Spinal cord (tissue), 10 donors: ENCODE data around the gene AKAP13. TPM values are rescaled to one million over a fixed set of nuclear protein-coding genes. Genes with fewer than 3 reads are reported as not detected.

Experiments used
- DNase-seq, 6 donors: peaks; one replicate each; pipeline versions ENCODE4 v3.0.0 to v3.0.0-alpha.2; 2013 to 2015; ENCODE audit warnings: low spot score in 6 of 6, low read depth in 4 of 6
- H3K27ac ChIP-seq: one replicate; pipeline ENCODE4 v1.5.1; 2013; ENCODE audit warnings: low read depth, low read length, control low read depth
- H3K27me3 ChIP-seq: one replicate; pipeline ENCODE4 v1.6.1; 2013; ENCODE audit warnings: low read length; ENCODE audit not compliant: control insufficient read depth, insufficient read depth
- H3K36me3 ChIP-seq: one replicate; pipeline ENCODE4 v1.6.1; 2013; ENCODE audit warnings: low read length; ENCODE audit not compliant: control insufficient read depth, insufficient read depth
- H3K4me1 ChIP-seq: one replicate; pipeline ENCODE4 v1.6.1; 2013; ENCODE audit warnings: low read length; ENCODE audit not compliant: control insufficient read depth, insufficient read depth
- H3K4me3 ChIP-seq: one replicate; pipeline ENCODE4 v1.5.1; 2013; ENCODE audit warnings: low read depth, low read length, control low read depth
- H3K9me3 ChIP-seq: one replicate; pipeline ENCODE4 v1.6.1; 2013; ENCODE audit warnings: low read length; ENCODE audit not compliant: control insufficient read depth, insufficient read depth
- WGBS: methylation state at CpG from one replicate; pipeline ENCODE4 v1.1.5; 2013; ENCODE audit warnings: missing lambda C conversion rate; ENCODE audit not compliant: insufficient coverage; 5-methylcytosine and 5-hydroxymethylcytosine counted together
- polyA plus RNA-seq, 2 donors: library from polyadenylated mRNA; unstranded; fragments of 120-200 nt; gene quantifications; one replicate each; pipeline ENCODE4 v1.2.1, GENCODE V29; 2013; ENCODE audit not compliant: insufficient read length in 2 of 2
- total RNA-seq, 2 donors: library from RNA; depleted of rRNA in 1 of 2; stranded (reverse); fragments of 120-200 nt in 1 of 2; fragments of >200 nt in 1 of 2; gene quantifications; one replicate each; pipeline versions ENCODE4 v1.2.3 to v1.2.4, GENCODE V29; 2013 to 2014
- donor health status: healthy.

The AKAP13 gene
- total and polyA plus RNA-seq, 4 donors = 52.5 to 114 (median 89.2) TPM

- no peaks in the 10 kb centered on the region for H3K36me3 ChIP-seq
- H3K9me3 ChIP-seq = no peaks in the 10 kb centered on the region
- H3K27me3 ChIP-seq = no peaks in the 10 kb centered on the region
- H3K4me1 ChIP-seq = no peaks in the 10 kb centered on the region
- DNase-seq = no peak
- H3K4me3 ChIP-seq = no peak overlapping the region
- H3K27ac ChIP-seq = no peak overlapping the region
- 85% methylated on average over 5 of the region's 6 CpGs for WGBS
Observed at GRCh38 chr15:85362436-85363081, 17.8 kb upstream of the AKAP13 start.

DNA sequence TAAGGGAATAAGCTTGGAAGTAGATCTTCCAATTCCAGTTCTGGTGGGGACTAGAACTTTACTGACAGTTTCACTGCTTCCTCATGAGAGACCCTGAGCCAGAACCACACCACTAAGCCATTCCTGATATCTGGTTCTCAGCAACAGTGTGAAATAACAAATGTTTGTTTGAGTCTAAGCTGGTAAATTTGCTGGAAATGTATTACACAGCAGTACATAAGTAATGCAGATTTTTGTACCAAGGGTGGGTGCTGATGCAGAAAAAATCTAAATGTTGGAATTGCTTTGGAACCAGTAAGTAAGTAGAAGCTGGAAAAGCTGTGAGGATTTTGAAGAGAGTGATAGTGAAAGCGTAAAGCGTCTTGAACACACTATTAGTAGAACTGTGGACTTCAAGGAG lies 14.4 kb upstream of the AKAP13 start:
- Histone ChIP-seq H3K4me1 (no peaks in the 10 kb centered on the region), H3K27ac (no peak overlapping the region), H3K4me3 (no peak overlapping the region), H3K9me3 (no peaks in the 10 kb centered on the region), H3K27me3 (no peaks in the 10 kb centered on the region), H3K36me3 (no peaks in the 10 kb centered on the region)
- DNase-seq = no peak
- WGBS = 100% methylated on average over 2 of the region's 2 CpGs

GRCh38 chr15:85367741-85368140 lies 12.7 kb upstream of the AKAP13 start:
- Histone ChIP-seq H3K9me3 (no peaks in the 10 kb centered on the region), H3K4me3 (no peak overlapping the region), H3K36me3 (no peaks in the 10 kb centered on the region), H3K27me3 (no peaks in the 10 kb centered on the region), H3K4me1 (no peaks in the 10 kb centered on the region), H3K27ac (no peak overlapping the region)
- 89% methylated on average over 4 of the region's 4 CpGs for WGBS
- no peak for DNase-seq

DNA sequence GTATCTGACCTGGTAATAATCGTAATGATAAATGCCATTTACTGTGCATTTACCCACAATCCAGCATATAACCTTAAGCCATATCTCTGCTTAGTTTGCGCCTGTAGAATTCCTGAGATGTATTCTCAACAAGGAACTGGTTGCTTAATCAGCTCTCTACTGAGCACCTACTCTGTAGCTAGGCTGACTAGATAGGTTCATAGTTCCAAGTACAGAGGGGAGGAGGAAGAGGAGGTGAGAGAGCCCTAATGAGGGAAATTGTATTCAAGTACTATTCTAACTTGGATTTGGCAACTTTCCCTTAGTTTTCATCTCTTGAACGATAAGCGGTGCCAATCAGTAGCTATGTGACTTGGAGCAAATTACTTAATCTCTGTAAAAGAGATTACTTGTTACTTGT lies 5.6 kb upstream of the AKAP13 start:
- H3K27me3 ChIP-seq = no peaks in the 10 kb centered on the region
- no peak overlapping the region for H3K4me3 ChIP-seq
- DNase-seq = no peak
- H3K27ac ChIP-seq = no peak overlapping the region
- WGBS = 100% methylated on average over 2 of the region's 4 CpGs
- no peaks in the 10 kb centered on the region for H3K4me1 ChIP-seq
- H3K36me3 ChIP-seq = no peaks in the 10 kb centered on the region
- no peaks in the 10 kb centered on the region for H3K9me3 ChIP-seq

DNA sequence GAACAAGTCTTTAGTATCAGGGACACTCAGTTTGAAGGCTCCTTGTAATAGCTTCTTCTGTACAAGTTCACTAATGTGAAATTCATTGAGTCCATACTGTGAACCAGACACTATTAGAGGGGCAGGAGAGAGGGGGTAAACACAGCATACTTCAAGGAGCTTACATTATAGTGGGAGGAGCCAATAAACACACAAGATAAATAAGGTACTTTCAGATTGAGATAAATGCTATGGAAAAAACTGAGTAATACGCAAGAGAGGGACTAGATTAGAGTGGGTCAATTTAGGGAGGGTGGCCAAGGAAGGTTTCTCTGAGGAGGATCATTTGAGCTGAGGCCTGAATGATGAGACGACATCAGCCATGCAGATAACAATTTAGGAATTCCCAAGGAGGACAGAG lies 3.1 kb upstream of the AKAP13 start:
- no peaks in the 10 kb centered on the region for H3K4me1 ChIP-seq
- WGBS = 100% methylated on average over 2 of the region's 2 CpGs
- no peak for DNase-seq
- H3K4me3 ChIP-seq = no peak overlapping the region
- H3K27ac ChIP-seq = no peak overlapping the region
- no peaks in the 10 kb centered on the region for H3K9me3 ChIP-seq
- no peaks in the 10 kb centered on the region for H3K36me3 ChIP-seq
- H3K27me3 ChIP-seq = no peaks in the 10 kb centered on the region

GRCh38 chr15:85377986-85378385 lies 2.4 kb upstream of the AKAP13 start:
- WGBS = 90% methylated on average over 3 of the region's 6 CpGs
- no peak for DNase-seq

GRCh38 chr15:85379403-85380131 lies 836 bp upstream of the AKAP13 start:
- H3K9me3 ChIP-seq = no peaks in the 10 kb centered on the region
- peak overlapping the region; percentile 65 for H3K27ac ChIP-seq
- peak in 1 of 6 donors; percentile 37 for DNase-seq
- H3K4me1 ChIP-seq = no peaks in the 10 kb centered on the region
- H3K27me3 ChIP-seq = no peaks in the 10 kb centered on the region
- no peaks in the 10 kb centered on the region for H3K36me3 ChIP-seq
- 16% methylated on average over 7 of the region's 19 CpGs for WGBS
- peak overlapping the region; percentile 79 for H3K4me3 ChIP-seq

More at GRCh38 chr15:85377986-85378385, 2.4 kb upstream of the AKAP13 start:
- H3K27me3 ChIP-seq = no peaks in the 10 kb centered on the region
- no peaks in the 10 kb centered on the region for H3K9me3 ChIP-seq
- H3K4me3 ChIP-seq = no peak overlapping the region
- no peak overlapping the region for H3K27ac ChIP-seq
- no peaks in the 10 kb centered on the region for H3K4me1 ChIP-seq
- H3K36me3 ChIP-seq = no peaks in the 10 kb centered on the region

DNA sequence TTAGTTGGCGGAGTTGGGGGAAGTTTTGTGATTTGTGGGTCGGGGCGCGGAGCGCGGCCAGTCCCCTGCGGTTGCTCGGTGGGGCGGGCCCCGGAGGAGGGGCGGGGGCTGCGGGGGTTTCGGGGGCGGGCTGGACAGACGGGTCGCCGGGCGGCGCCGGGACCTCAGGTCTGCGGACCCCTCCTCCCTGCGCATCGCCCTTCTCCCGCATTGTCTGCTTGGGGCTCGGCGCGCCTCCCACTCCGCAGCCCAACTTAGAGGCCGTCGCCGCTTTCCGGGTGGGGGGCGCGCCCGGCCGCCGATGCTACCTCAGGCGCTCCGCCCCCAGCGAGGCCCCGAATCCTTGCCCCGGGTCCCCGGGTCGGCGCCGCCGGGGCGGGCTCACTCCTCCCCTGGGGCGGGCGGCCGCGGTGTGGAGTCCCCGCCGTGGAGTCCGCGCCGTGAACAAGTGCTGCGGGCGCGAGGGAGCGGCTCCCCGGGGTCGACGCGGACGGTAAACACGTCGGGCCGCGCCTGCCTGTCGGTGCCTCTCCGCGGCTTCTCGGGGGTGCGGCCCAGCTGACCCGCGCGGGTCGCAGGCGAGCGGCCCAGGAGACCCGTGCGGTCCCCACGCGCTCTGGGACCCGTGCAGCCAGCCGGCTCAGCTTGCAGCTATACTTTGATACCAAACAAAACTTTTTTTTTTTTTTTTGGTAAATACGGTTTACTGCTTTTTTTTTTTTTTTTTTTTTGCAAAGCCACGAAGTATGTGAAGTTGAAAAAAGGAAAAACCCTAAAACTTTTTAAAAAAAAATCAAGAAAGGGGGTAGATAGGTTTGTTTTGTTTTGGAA lies 624 bp downstream of the AKAP13 start:
- peak in 2 of 6 donors; percentile 19 to 64 for DNase-seq
- peak overlapping the region; percentile 92 for H3K27ac ChIP-seq
- no peaks in the 10 kb centered on the region for H3K27me3 ChIP-seq
- H3K36me3 ChIP-seq = no peaks in the 10 kb centered on the region
- peak overlapping the region; percentile 79 for H3K4me3 ChIP-seq
- H3K9me3 ChIP-seq = no peaks in the 10 kb centered on the region
- WGBS = under 1% methylated on average over 82 of the region's 89 CpGs
- no peaks in the 10 kb centered on the region for H3K4me1 ChIP-seq

- no peaks in the 10 kb centered on the region for H3K9me3 ChIP-seq
- H3K4me3 ChIP-seq = peak overlapping the region; percentile 79
- H3K27me3 ChIP-seq = no peaks in the 10 kb centered on the region
- WGBS = 78% methylated on average over 3 of the region's 10 CpGs
- H3K4me1 ChIP-seq = no peaks in the 10 kb centered on the region
- no peaks in the 10 kb centered on the region for H3K36me3 ChIP-seq
- DNase-seq = no peak
- H3K27ac ChIP-seq = no peak overlapping the region
Observed at GRCh38 chr15:85381850-85382751, 1.7 kb downstream of the AKAP13 start.
